Muscle layer of duodenum (tissue), 2 donors: Measurements from ENCODE around the gene MALRD1.

ENCODE experiments used
- H3K27ac ChIP-seq: one replicate; pipeline ENCODE4 v1.7.0; 2013; ENCODE audit warnings: mild to moderate bottlenecking, low read length
- H3K27me3 ChIP-seq: one replicate; pipeline ENCODE4 v1.7.0; 2013; ENCODE audit warnings: low read depth, mild to moderate bottlenecking, control low read depth, low read length
- H3K36me3 ChIP-seq, 2 donors: one replicate each; pipeline ENCODE4 v1.7.0; 2013; ENCODE audit warnings: low read length in 2 of 2, control low read depth in 1 of 2, mild to moderate bottlenecking in 1 of 2; ENCODE audit not compliant: insufficient read depth in 2 of 2, control insufficient read depth in 1 of 2
- H3K4me1 ChIP-seq, 2 donors: one replicate each; pipeline ENCODE4 v1.7.0; 2013; ENCODE audit warnings: low read length in 2 of 2, mild to moderate bottlenecking in 2 of 2, control low read depth in 1 of 2, moderate library complexity in 1 of 2; ENCODE audit not compliant: insufficient read depth in 2 of 2, control insufficient read depth in 1 of 2
- H3K4me3 ChIP-seq, 2 donors: one replicate each; pipeline ENCODE4 v1.7.0; 2013; ENCODE audit warnings: low read length in 2 of 2, low read depth in 1 of 2, mild to moderate bottlenecking in 1 of 2
- H3K9me3 ChIP-seq, 2 donors: one replicate each; pipeline ENCODE4 v1.7.0; 2013; ENCODE audit warnings: low read length in 2 of 2, control low read depth in 1 of 2, mild to moderate bottlenecking in 1 of 2; ENCODE audit not compliant: control insufficient read depth in 1 of 2
- donor health status: healthy.

Gene MALRD1

DNA sequence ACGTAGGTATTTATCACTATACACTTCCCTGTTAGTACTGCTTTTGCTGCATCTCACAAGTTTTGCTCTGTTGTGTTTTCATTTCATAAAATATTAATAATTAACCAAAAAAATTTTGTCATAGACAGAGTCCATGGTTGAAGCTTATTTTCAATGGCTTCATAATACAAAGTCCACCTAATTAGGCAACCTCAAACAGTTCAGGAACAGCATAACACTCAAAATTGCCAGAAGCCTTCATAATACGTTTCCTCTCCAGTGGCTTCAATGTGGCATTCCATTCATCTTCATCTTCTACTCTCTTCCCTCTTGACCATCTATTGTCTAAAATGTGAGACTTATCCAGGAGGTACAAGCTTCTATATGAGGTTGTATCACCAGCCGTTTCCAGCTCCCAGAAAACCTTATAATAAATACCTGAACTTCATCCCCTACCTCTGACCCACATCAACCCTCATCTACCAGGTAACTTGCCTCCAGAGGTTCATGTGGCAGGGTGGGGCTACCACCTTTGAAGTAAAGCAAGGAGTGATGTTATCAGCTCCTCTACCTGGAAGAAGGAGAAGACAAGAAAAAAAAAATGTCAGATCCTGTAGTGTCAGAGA, 337.3 kb downstream of the MALRD1 start:
- no peak overlapping the region for H3K27ac ChIP-seq
- no peak overlapping the region for H3K4me3 ChIP-seq
- H3K36me3 ChIP-seq: no peaks in the 10 kb centered on the region
- H3K4me1 ChIP-seq: no peaks in the 10 kb centered on the region
- no peaks in the 10 kb centered on the region for H3K9me3 ChIP-seq
- no peaks in the 10 kb centered on the region for H3K27me3 ChIP-seq

DNA sequence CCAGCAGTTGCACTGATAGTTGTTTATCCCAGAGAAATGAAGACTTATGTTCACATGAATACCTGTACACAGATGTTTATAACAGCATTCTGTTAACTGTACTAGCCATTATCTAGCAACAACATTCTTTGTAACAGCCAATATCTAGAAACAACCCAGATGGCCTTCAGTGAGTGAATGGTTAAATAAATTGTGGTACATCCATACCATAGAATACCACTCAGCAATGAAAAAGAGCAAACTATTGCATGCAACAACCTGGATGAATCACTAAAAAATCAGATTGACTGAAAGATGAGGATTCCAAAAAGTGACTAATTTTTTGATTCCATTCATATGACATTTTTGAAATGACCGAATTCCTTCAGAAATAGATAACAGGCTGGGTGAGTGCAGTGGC, 360.3 kb downstream of the MALRD1 start:
- Histone ChIP-seq H3K27me3 (no peaks in the 10 kb centered on the region), H3K27ac (no peak overlapping the region), H3K4me1 (no peaks in the 10 kb centered on the region), H3K36me3 (no peaks in the 10 kb centered on the region), H3K4me3 (no peak overlapping the region), H3K9me3 (peaks cover 0 to 4% of the 10 kb centered on the region in 2 donors)

DNA sequence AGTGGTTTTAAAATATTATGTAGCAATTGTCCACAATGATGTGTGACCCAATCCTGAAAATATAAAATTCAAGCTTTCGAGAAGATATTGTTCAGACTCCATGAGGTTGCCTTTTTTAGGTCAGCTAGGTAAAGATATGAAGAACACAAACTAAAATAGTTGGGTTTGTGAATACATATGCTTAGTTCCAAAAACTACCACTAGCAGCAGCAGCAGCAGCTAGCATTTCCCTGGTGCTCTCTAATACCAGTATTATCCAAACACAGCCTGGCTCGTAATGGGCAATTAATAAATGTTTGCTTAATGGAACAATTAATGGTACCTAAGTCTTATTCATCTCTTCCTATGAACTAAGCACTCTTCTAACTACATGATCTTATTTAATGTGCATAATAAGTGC, 362.5 kb downstream of the MALRD1 start:
- Histone ChIP-seq H3K36me3 (no peaks in the 10 kb centered on the region), H3K27ac (no peak overlapping the region), H3K4me1 (no peaks in the 10 kb centered on the region), H3K4me3 (no peak overlapping the region), H3K9me3 (peaks cover 0 to 4% of the 10 kb centered on the region in 2 donors), H3K27me3 (no peaks in the 10 kb centered on the region)

GRCh38 chr10:19412531-19412930, 363.9 kb downstream of the MALRD1 start:
- Histone ChIP-seq H3K4me3 (no peak overlapping the region), H3K36me3 (no peaks in the 10 kb centered on the region), H3K27ac (no peak overlapping the region), H3K4me1 (no peaks in the 10 kb centered on the region), H3K27me3 (no peaks in the 10 kb centered on the region), H3K9me3 (peaks cover 0 to 4% of the 10 kb centered on the region in 2 donors)

GRCh38 chr10:19416164-19416563, 367.6 kb downstream of the MALRD1 start:
- no peaks in the 10 kb centered on the region for H3K9me3 ChIP-seq
- no peaks in the 10 kb centered on the region for H3K36me3 ChIP-seq
- H3K27ac ChIP-seq: no peak overlapping the region
- H3K4me3 ChIP-seq: no peak overlapping the region
- no peaks in the 10 kb centered on the region for H3K27me3 ChIP-seq
- H3K4me1 ChIP-seq: no peaks in the 10 kb centered on the region

DNA sequence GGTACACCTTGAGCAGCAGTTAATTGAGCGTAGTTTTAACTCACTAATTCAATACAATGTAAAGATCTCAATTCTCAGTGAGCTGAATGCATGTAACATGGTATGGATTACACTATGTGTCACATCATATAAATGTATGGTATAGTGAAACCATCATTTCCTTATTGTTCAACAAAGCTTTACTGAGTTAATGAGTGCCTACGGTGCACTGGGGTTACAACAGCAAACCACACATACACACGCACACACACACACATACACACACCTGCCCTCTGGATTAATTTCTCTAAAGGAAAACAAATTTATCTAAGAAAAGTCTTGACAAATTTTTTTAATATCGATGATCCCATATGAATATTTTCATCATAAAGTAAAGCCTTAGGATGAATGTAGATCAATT, 369.1 kb downstream of the MALRD1 start:
- Histone ChIP-seq H3K9me3 (no peaks in the 10 kb centered on the region), H3K27ac (no peak overlapping the region), H3K27me3 (no peaks in the 10 kb centered on the region), H3K4me1 (no peaks in the 10 kb centered on the region), H3K36me3 (no peaks in the 10 kb centered on the region), H3K4me3 (no peak overlapping the region)

DNA sequence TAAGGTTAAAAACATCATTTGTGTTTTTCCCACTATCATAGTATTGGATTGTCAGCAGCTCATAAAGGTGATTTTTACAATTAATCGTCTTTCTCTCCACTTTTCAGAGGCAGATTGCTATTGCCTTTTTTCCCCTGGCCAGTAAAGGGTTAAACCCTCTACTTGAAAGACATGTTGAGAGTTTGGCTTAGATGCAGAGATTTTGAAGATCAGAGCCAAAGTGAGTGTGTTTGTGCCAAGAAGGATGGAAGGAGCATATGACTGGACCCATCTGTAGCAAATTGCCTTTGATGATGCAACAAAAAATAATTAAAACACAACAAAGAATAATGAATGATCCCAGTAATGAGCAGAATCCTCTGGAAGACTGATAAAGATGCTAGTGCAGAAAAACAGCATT, 373.1 kb downstream of the MALRD1 start:
- H3K4me3 ChIP-seq: no peak overlapping the region
- no peaks in the 10 kb centered on the region for H3K36me3 ChIP-seq
- H3K9me3 ChIP-seq: no peaks in the 10 kb centered on the region
- H3K4me1 ChIP-seq: no peaks in the 10 kb centered on the region
- no peaks in the 10 kb centered on the region for H3K27me3 ChIP-seq
- H3K27ac ChIP-seq: no peak overlapping the region

DNA sequence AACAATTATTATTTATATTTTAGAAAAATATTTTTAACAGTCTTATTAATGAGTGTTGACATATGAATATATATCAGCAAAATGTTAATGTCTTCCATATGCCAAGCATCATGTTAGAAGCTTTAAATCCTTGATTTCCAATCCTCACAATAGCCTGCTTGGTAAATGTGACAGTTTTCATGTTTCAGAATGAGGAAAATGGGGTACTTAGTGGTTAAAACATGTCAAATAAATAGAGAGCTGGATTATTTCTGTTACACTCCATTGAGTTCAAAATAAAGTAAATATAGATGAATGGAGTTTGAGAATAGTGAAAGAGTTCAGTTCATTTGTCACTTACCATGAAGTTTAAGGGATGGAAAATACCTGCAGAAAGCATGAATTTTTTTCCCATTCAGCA, 377.4 kb downstream of the MALRD1 start:
- H3K4me3 ChIP-seq: no peak overlapping the region
- no peaks in the 10 kb centered on the region for H3K27me3 ChIP-seq
- H3K36me3 ChIP-seq: no peaks in the 10 kb centered on the region
- H3K4me1 ChIP-seq: no peaks in the 10 kb centered on the region
- no peaks in the 10 kb centered on the region for H3K9me3 ChIP-seq
- no peak overlapping the region for H3K27ac ChIP-seq

- Histone ChIP-seq H3K27ac (no peak overlapping the region), H3K4me3 (no peak overlapping the region), H3K9me3 (no peaks in the 10 kb centered on the region)
Observed at GRCh38 chr10:19431622-19432351, 383.2 kb downstream of the MALRD1 start.

DNA sequence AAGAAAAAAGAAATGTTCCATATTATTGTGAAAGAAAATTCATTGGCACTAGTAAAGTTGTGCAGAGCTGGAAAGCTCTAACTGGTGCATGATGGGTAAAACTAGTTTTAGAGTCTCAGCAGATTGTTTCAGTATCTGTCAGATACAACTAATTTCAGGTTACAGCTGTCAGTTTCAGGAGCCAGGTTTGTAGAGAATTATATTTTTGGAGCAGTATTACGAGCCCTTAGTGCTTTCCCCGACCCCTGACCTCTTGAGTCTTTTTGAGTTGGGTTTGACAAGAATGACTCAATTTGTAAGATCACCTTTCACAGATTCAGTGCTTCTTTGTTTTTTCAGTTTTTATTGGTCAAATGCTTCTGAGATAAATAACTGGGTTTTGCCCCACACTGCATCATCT, 401.3 kb downstream of the MALRD1 start:
- Histone ChIP-seq H3K27ac (no peak overlapping the region), H3K27me3 (no peaks in the 10 kb centered on the region), H3K4me1 (no peaks in the 10 kb centered on the region), H3K9me3 (no peaks in the 10 kb centered on the region), H3K4me3 (no peak overlapping the region), H3K36me3 (no peaks in the 10 kb centered on the region)

More at GRCh38 chr10:19431622-19432351, 383.2 kb downstream of the MALRD1 start:
- Histone ChIP-seq H3K36me3 (no peaks in the 10 kb centered on the region), H3K27me3 (no peaks in the 10 kb centered on the region), H3K4me1 (no peaks in the 10 kb centered on the region)

GRCh38 chr10:19451356-19451755, 402.8 kb downstream of the MALRD1 start:
- no peaks in the 10 kb centered on the region for H3K36me3 ChIP-seq
- H3K4me3 ChIP-seq: no peak overlapping the region
- no peaks in the 10 kb centered on the region for H3K9me3 ChIP-seq
- H3K4me1 ChIP-seq: no peaks in the 10 kb centered on the region
- H3K27ac ChIP-seq: no peak overlapping the region
- no peaks in the 10 kb centered on the region for H3K27me3 ChIP-seq

DNA sequence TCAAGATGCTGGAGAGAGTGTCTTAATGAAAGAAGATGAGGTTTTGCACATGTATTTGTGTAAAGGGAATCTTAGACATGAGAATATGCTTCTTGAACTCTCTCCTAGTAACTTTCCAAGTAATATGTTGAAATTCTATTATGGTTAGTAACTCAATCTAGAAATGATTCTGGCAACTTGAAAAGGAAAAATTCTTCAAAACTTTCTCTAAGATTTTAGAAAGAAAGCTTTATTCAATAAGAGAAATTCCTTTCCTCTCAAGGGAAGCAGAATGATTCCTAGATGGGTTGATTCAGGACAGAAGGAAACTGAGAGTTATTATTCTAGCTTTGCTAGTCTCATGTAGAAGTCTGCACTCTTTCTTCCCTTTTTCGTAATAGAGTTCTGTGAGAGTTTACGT, 403.3 kb downstream of the MALRD1 start:
- no peak overlapping the region for H3K27ac ChIP-seq
- no peaks in the 10 kb centered on the region for H3K4me1 ChIP-seq

More for the DNA sequence above, 403.3 kb downstream of the MALRD1 start:
- H3K9me3 ChIP-seq: no peaks in the 10 kb centered on the region
- H3K36me3 ChIP-seq: no peaks in the 10 kb centered on the region
- no peaks in the 10 kb centered on the region for H3K27me3 ChIP-seq
- H3K4me3 ChIP-seq: no peak overlapping the region
